Measurements from ENCODE around the gene CLTCL1. TPM values are rescaled to one million over a fixed set of nuclear protein-coding genes. Genes with fewer than 3 reads are reported as not detected.

Gene CLTCL1
- total RNA-seq, 1 experiment from 2014 or later = 11.9 TPM

DNA sequence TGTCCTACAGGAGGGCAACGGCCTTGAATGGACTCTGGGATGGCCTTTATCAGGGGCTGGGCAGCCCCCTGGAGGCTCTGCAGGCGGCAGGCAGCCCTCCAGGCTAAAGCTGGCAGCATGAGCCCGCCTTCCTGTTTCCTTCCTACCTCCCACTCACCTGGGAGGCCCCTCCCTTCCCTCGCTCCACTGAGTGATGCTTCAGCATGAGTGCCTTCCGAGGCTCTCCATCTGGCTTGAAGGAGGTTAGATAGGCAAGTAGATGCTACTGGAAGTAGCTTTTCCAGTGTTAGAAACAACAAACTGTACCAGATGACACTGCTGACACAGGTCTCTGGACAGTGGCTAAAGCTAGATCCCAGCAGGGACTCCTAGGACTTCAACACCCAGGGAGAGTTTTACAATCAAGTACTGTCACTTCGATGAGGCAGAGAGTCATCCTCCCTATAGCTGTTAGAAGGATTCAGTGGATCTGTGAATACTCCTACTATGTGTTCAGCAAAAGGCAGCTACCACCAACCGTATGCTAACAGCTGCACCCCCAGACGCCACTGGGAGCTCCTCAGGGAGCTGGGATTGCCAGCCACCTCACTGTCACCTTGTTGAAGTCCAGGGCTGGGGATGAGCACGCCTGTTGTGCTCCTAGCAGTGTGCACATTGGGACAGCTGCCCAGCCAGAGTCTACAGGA lies 108.9 kb downstream of the CLTCL1 start:
- no TSS peak for BruUV-seq (replicated peaks)
- Histone ChIP-seq H3K4me1 (ENCODE audit: control insufficient read depth, insufficient read depth, low read length) (no peaks in the 10 kb centered on the region; the same call in 1 of the 2 replicates), H3K27ac (ENCODE audit: low read length) (no peak overlapping the region), H3K4me3 (ENCODE audit: low read depth in 2 of 2, low read length in 2 of 2) (no peak overlapping the region), H3K9me3 (ENCODE audit: control insufficient read depth, insufficient read depth, low read depth, low read length) (no peaks in the 10 kb centered on the region), H3K27me3 (ENCODE audit: control insufficient read depth, insufficient read depth, low read length) (no peaks in the 10 kb centered on the region), H3K36me3 (ENCODE audit: control insufficient read depth, insufficient read depth, low read length) (no peaks in the 10 kb centered on the region; the same call in 1 of the 2 replicates)
- ATAC-seq = no peak
- ChIA-PET CTCF (no interaction called here), POLR2A (no interaction called here)
- TF ChIP-seq, protein P1, sequence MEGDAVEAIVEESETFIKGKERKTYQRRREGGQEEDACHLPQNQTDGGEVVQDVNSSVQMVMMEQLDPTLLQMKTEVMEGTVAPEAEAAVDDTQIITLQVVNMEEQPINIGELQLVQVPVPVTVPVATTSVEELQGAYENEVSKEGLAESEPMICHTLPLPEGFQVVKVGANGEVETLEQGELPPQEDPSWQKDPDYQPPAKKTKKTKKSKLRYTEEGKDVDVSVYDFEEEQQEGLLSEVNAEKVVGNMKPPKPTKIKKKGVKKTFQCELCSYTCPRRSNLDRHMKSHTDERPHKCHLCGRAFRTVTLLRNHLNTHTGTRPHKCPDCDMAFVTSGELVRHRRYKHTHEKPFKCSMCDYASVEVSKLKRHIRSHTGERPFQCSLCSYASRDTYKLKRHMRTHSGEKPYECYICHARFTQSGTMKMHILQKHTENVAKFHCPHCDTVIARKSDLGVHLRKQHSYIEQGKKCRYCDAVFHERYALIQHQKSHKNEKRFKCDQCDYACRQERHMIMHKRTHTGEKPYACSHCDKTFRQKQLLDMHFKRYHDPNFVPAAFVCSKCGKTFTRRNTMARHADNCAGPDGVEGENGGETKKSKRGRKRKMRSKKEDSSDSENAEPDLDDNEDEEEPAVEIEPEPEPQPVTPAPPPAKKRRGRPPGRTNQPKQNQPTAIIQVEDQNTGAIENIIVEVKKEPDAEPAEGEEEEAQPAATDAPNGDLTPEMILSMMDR (IDR thresholded peaks at IDR 0.05) = no peak
- no peak for TF ChIP-seq TCF7L2 (IDR thresholded peaks at IDR 0.05; ENCODE audit: low read depth, low read length)
- no peak for TF ChIP-seq POLR2AphosphoS5 (IDR thresholded peaks at IDR 0.05; ENCODE audit: low read depth, low read length)
- no peak for DNase-seq (ENCODE audit: low read depth, low spot score)
- in situ Hi-C loops (cut with HindIII; ENCODE audit: low pct_unique_long_range_greater_than_20kb, low sequenced_read_pairs) = no loop called here
- intact Hi-C loops (cut with micrococcal nuclease; ENCODE audit: unreplicated experiment) = no loop called here

- ChIA-PET POLR2A (no interaction called here), CTCF (no interaction called here)
These were observed 109.6 kb downstream of the CLTCL1 start for GRCh38 chr22:19181786-19182471.

More at GRCh38 chr22:19181786-19182471, 109.6 kb downstream of the CLTCL1 start:
- ATAC-seq (no peak), DNase-seq (ENCODE audit: low read depth, low spot score) (no peak)
- Histone ChIP-seq H3K27me3 (ENCODE audit: control insufficient read depth, insufficient read depth, low read length) (no peaks in the 10 kb centered on the region), H3K4me3 (ENCODE audit: low read depth in 2 of 2, low read length in 2 of 2) (no peak overlapping the region), H3K9me3 (ENCODE audit: control insufficient read depth, insufficient read depth, low read depth, low read length) (no peaks in the 10 kb centered on the region), H3K4me1 (ENCODE audit: control insufficient read depth, insufficient read depth, low read length) (peaks cover 3% of the 10 kb centered on the region), H3K27ac (ENCODE audit: low read length) (no peak overlapping the region), H3K36me3 (ENCODE audit: control insufficient read depth, insufficient read depth, low read length) (no peaks in the 10 kb centered on the region; the same call in 1 of the 2 replicates)
- intact Hi-C loops (cut with micrococcal nuclease; ENCODE audit: unreplicated experiment) (no loop called here), in situ Hi-C loops (cut with HindIII; ENCODE audit: low pct_unique_long_range_greater_than_20kb, low sequenced_read_pairs) (no loop called here)
- TF ChIP-seq SIN3A (IDR thresholded peaks at IDR 0.05; ENCODE audit: borderline replicate concordance, insufficient read depth, low read depth, low read length) (no peak), POLR2AphosphoS5 (IDR thresholded peaks at IDR 0.05; ENCODE audit: low read depth, low read length) (no peak), REST (IDR thresholded peaks at IDR 0.05; ENCODE audit: insufficient read depth in 1 of 2, low read depth in 2 of 2, low read length in 1 of 2) (no peak)
- BruUV-seq (replicated peaks) = no TSS peak
